Gastrocnemius medialis (tissue), 4 donors: Measurements from ENCODE around the gene PLXND1. TPM values are rescaled to one million over a fixed set of nuclear protein-coding genes. Genes with fewer than 3 reads are reported as not detected.

Source experiments
- ATAC-seq, 2 donors: fragments of 150-250 bp; one replicate each; pipeline ENCODE4 v1.9.1; 2016
- DNase-seq, 2 donors: peaks; one replicate each; pipeline ENCODE4 v3.0.0-alpha.2; 2019
- H3K27ac ChIP-seq, 4 donors: fragments of 200-600 bp; sonication (generic); 1 replicate in 1 of 4; 2 replicates in 3 of 4; pipeline ENCODE4 v1.5.1; 2016 to 2018; ENCODE audit warnings: mild to moderate bottlenecking in 2 of 4, moderate library complexity in 1 of 4
- H3K27me3 ChIP-seq, 3 donors: fragments of 200-600 bp; sonication (generic) in 2 of 3; 1 replicate in 1 of 3; 2 replicates in 2 of 3; pipeline versions ENCODE4 v1.5.1 to v1.6.0; 2016 to 2019; ENCODE audit warnings: mild to moderate bottlenecking in 1 of 3, moderate library complexity in 1 of 3
- H3K36me3 ChIP-seq, 2 donors: fragments of 200-600 bp; sonication (generic) in 1 of 2; one replicate each; pipeline ENCODE4 v1.5.1; 2017 to 2018
- H3K4me1 ChIP-seq, 2 donors: fragments of 200-600 bp; sonication (generic) in 1 of 2; one replicate each; pipeline ENCODE4 v1.5.1; 2016 to 2017; ENCODE audit warnings: mild to moderate bottlenecking in 2 of 2
- H3K4me3 ChIP-seq, 4 donors: fragments of 200-600 bp; sonication (generic) in 3 of 4; 1 replicate in 1 of 4; 2 replicates in 3 of 4; pipeline ENCODE4 v1.5.1; 2016 to 2019; ENCODE audit warnings: mild to moderate bottlenecking in 2 of 4
- H3K9me3 ChIP-seq, 3 donors: fragments of 200-600 bp; sonication (generic) in 2 of 3; 1 replicate in 1 of 3; 2 replicates in 2 of 3; pipeline ENCODE4 v1.5.1; 2016 to 2019
- POLR2A ChIP-seq, 2 donors: fragments of 450-650 bp; IDR thresholded peaks; one replicate each; pipeline ENCODE4 v1.6.1; 2017; ENCODE audit warnings: antibody characterized with exemption in 2 of 2, mild to moderate bottlenecking in 2 of 2, moderate library complexity in 2 of 2
- in situ Hi-C, 4 donors: fragments of 200-750 bp; cut with MboI; loops; one replicate each; pipeline versions ENCODE4 v1.15.0 to v1.8.0; 2017; ENCODE audit warnings: low sequenced_read_pairs in 4 of 4
- intact Hi-C: fragments of 100-400 bp; cut with DNase I; formaldehyde crosslinking; loops from one replicate; pipeline ENCODE4 v1.15.1; 2023; ENCODE audit warnings: low total_unique reads
- total RNA-seq, 4 donors: library from RNA; depleted of rRNA; stranded (reverse); fragments of >200 nt; gene quantifications; one replicate each; pipeline versions ENCODE4 v1.1.0 to v1.2.3, GENCODE V29; 2016
- TF ChIP-seq, protein P1 (sequence below), 5 experiments: fragments of 450-650 bp in 3 of 5; fragments of 200-600 bp in 2 of 5; sonication (generic) in 2 of 5; IDR thresholded peaks in 4 of 5; conservative IDR thresholded peaks in 1 of 5; 1 replicate in 4 of 5; 2 replicates in 1 of 5; pipeline ENCODE4 v1.5.1; 2016 to 2019; ENCODE audit warnings: antibody characterized with exemption in 5 of 5, mild to moderate bottlenecking in 3 of 5, moderate library complexity in 3 of 5

PLXND1 gene
- total RNA-seq, 4 donors from 2014 or later = 15.7 to 70.9 (median 19.9) TPM

DNA sequence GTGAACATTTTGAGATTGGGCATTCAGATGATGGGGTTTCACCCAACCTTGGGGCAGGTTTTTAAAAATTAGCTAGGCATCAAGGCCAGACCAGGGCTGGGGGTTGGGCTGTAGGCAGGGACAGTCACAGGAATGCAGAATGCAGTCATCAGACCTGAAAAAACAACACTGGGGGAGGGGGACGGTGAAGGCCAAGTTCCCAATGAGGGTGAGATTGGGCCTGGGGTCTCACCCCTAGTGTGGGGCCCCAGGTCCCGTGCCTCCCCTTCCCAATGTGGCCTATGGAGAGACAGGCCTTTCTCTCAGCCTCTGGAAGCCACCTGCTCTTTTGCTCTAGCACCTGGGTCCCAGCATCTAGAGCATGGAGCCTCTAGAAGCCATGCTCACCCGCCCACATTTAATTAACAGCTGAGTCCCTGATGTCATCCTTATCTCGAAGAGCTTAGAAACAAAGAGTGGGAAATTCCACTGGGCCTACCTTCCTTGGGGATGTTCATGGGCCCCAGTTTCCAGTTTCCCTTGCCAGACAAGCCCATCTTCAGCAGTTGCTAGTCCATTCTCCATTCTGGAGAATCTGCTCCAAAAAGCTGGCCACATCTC is 71.9 kb downstream of the PLXND1 start:
- Histone ChIP-seq H3K4me3 (no peak overlapping the region), H3K27ac (no peak overlapping the region), H3K9me3 (no peaks in the 10 kb centered on the region), H3K27me3 (no peaks in the 10 kb centered on the region), H3K36me3 (no peaks in the 10 kb centered on the region), H3K4me1 (no peaks in the 10 kb centered on the region)
- in situ Hi-C loops = no loop called here
- intact Hi-C loops = no loop called here
- DNase-seq (no peak), ATAC-seq (no peak)
- no peak for TF ChIP-seq POLR2A (IDR thresholded peaks at IDR 0.05)
- TF ChIP-seq, protein P1, sequence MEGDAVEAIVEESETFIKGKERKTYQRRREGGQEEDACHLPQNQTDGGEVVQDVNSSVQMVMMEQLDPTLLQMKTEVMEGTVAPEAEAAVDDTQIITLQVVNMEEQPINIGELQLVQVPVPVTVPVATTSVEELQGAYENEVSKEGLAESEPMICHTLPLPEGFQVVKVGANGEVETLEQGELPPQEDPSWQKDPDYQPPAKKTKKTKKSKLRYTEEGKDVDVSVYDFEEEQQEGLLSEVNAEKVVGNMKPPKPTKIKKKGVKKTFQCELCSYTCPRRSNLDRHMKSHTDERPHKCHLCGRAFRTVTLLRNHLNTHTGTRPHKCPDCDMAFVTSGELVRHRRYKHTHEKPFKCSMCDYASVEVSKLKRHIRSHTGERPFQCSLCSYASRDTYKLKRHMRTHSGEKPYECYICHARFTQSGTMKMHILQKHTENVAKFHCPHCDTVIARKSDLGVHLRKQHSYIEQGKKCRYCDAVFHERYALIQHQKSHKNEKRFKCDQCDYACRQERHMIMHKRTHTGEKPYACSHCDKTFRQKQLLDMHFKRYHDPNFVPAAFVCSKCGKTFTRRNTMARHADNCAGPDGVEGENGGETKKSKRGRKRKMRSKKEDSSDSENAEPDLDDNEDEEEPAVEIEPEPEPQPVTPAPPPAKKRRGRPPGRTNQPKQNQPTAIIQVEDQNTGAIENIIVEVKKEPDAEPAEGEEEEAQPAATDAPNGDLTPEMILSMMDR (IDR thresholded peaks at IDR 0.05 in 4 of 5, conservative IDR thresholded peaks at IDR 0.05 in 1 of 5) = no peak

DNA sequence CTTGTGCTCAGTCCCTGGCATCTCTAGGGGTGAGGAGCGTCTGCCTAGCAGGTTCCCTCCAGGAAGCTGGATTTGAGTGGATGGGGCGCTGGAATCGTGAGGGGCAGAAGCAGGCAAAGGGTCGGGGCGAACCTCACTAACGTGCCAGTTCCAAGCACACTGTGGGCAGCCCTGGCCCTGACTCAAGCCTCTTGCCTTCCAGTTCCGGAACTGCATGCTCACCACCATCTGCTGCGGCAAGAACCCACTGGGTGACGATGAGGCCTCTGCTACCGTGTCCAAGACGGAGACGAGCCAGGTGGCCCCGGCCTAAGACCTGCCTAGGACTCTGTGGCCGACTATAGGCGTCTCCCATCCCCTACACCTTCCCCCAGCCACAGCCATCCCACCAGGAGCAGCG is 73.1 kb downstream of the PLXND1 start:
- DNase-seq (no peak), ATAC-seq (no peak)
- intact Hi-C loops = no loop called here
- Histone ChIP-seq H3K36me3 (no peaks in the 10 kb centered on the region), H3K4me1 (no peaks in the 10 kb centered on the region), H3K27me3 (no peaks in the 10 kb centered on the region), H3K9me3 (no peaks in the 10 kb centered on the region), H3K4me3 (no peak overlapping the region), H3K27ac (no peak overlapping the region)
- TF ChIP-seq, protein P1 (IDR thresholded peaks at IDR 0.05 in 4 of 5, conservative IDR thresholded peaks at IDR 0.05 in 1 of 5) = no peak
- TF ChIP-seq POLR2A (IDR thresholded peaks at IDR 0.05) = no peak
- in situ Hi-C loops = no loop called here

DNA sequence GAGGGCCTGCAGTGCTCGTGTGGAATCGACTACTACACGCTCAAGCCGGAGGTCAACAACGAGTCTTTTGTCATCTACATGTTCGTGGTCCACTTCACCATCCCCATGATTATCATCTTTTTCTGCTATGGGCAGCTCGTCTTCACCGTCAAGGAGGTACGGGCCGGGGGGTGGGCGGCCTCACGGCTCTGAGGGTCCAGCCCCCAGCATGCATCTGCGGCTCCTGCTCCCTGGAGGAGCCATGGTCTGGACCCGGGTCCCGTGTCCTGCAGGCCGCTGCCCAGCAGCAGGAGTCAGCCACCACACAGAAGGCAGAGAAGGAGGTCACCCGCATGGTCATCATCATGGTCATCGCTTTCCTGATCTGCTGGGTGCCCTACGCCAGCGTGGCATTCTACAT is 74.2 kb downstream of the PLXND1 start:
- Histone ChIP-seq H3K9me3 (no peaks in the 10 kb centered on the region), H3K27me3 (no peaks in the 10 kb centered on the region), H3K27ac (no peak overlapping the region), H3K4me3 (no peak overlapping the region), H3K4me1 (no peaks in the 10 kb centered on the region), H3K36me3 (no peaks in the 10 kb centered on the region)
- no peak for DNase-seq
- ATAC-seq = no peak
- TF ChIP-seq, protein P1 (IDR thresholded peaks at IDR 0.05 in 4 of 5, conservative IDR thresholded peaks at IDR 0.05 in 1 of 5) = no peak
- TF ChIP-seq POLR2A (IDR thresholded peaks at IDR 0.05) = no peak
- in situ Hi-C loops = no loop called here
- intact Hi-C loops = no loop called here

DNA sequence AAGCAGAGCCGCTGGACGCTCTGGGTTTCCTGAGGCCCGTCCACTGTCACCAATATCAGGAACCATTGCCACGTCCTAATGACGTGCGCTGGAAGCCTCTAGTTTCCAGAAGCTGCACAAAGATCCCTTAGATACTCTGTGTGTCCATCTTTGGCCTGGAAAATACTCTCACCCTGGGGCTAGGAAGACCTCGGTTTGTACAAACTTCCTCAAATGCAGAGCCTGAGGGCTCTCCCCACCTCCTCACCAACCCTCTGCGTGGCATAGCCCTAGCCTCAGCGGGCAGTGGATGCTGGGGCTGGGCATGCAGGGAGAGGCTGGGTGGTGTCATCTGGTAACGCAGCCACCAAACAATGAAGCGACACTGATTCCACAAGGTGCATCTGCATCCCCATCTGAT is 74.8 kb downstream of the PLXND1 start:
- TF ChIP-seq, protein P1 (IDR thresholded peaks at IDR 0.05 in 4 of 5, conservative IDR thresholded peaks at IDR 0.05 in 1 of 5) = no peak
- no peak for TF ChIP-seq POLR2A (IDR thresholded peaks at IDR 0.05)
- H3K36me3 ChIP-seq = no peaks in the 10 kb centered on the region
- H3K9me3 ChIP-seq = no peaks in the 10 kb centered on the region
- intact Hi-C loops (no loop called here), in situ Hi-C loops (no loop called here)
- H3K4me1 ChIP-seq = no peaks in the 10 kb centered on the region
- DNase-seq (no peak), ATAC-seq (no peak)
- H3K27ac ChIP-seq = no peak overlapping the region
- no peaks in the 10 kb centered on the region for H3K27me3 ChIP-seq
- H3K4me3 ChIP-seq = no peak overlapping the region

DNA sequence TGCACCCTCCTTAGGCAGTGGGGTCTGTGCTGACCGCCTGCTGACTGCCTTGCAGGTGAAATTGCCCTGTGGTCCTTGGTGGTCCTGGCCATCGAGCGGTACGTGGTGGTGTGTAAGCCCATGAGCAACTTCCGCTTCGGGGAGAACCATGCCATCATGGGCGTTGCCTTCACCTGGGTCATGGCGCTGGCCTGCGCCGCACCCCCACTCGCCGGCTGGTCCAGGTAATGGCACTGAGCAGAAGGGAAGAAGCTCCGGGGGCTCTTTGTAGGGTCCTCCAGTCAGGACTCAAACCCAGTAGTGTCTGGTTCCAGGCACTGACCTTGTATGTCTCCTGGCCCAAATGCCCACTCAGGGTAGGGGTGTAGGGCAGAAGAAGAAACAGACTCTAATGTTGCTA is 75.7 kb downstream of the PLXND1 start:
- Histone ChIP-seq H3K36me3 (no peaks in the 10 kb centered on the region), H3K4me3 (no peak overlapping the region), H3K4me1 (no peaks in the 10 kb centered on the region), H3K27me3 (no peaks in the 10 kb centered on the region), H3K9me3 (no peaks in the 10 kb centered on the region), H3K27ac (no peak overlapping the region)
- DNase-seq (no peak), ATAC-seq (no peak)
- in situ Hi-C loops = no loop called here
- intact Hi-C loops = no loop called here
- TF ChIP-seq, protein P1 (IDR thresholded peaks at IDR 0.05 in 4 of 5, conservative IDR thresholded peaks at IDR 0.05 in 1 of 5) = no peak
- no peak for TF ChIP-seq POLR2A (IDR thresholded peaks at IDR 0.05)
